HFFc6 (cell line): Measurements from ENCODE around the gene ADAMTS17. TPM values are rescaled to one million over a fixed set of nuclear protein-coding genes. Genes with fewer than 3 reads are reported as not detected.
A peak's percentile ranks its signal among the peaks of the same experiment; 100 is the strongest.

Experiments
- DNase-seq: peaks from one replicate; pipeline ENCODE4 v3.0.0-alpha.2; 2018
- H3K27ac Mint-ChIP-seq: 2 replicates; pipeline ENCODE4 v1.8.0; 2020; ENCODE audit warnings: mild to moderate bottlenecking, mixed read lengths
- H3K27me3 Mint-ChIP-seq: 2 replicates; pipeline ENCODE4 v1.8.0; 2021; ENCODE audit warnings: mild to moderate bottlenecking, moderate library complexity, mixed read lengths; ENCODE audit not compliant: insufficient read depth
- H3K36me3 Mint-ChIP-seq: 2 replicates; pipeline ENCODE4 v1.8.0; 2021; ENCODE audit warnings: low read depth, mixed read lengths
- H3K4me1 Mint-ChIP-seq: 2 replicates; pipeline ENCODE4 v1.8.0; 2020; ENCODE audit warnings: low read depth, mixed read lengths
- H3K4me3 Mint-ChIP-seq: 2 replicates; pipeline ENCODE4 v1.8.0; 2020; ENCODE audit warnings: mild to moderate bottlenecking, moderate library complexity, mixed read lengths
- H3K9me3 Mint-ChIP-seq: 2 replicates; pipeline ENCODE4 v1.8.0; 2020; ENCODE audit warnings: mild to moderate bottlenecking, mixed read lengths
- total RNA-seq, 6 experiments: library from RNA; stranded (reverse); fragmentation: NEBNext Ultra II Directional; extraction: Animal tissue kit (Norgen Biotek cat#: 25700); gene quantifications; 2 replicates in 1 of 6; 3 replicates in 5 of 6; pipeline ENCODE4 v1.2.3, GENCODE V29; 2021
- TF ChIP-seq, protein P1 (sequence below): fragments of 200-600 bp; sonication (generic); IDR thresholded peaks from 2 replicates; pipeline ENCODE4 v1.5.0; 2021; ENCODE audit warnings: antibody characterized with exemption, mild to moderate bottlenecking

ADAMTS17 gene
- total RNA-seq, 6 experiments from 2014 or later: not detected

DNA sequence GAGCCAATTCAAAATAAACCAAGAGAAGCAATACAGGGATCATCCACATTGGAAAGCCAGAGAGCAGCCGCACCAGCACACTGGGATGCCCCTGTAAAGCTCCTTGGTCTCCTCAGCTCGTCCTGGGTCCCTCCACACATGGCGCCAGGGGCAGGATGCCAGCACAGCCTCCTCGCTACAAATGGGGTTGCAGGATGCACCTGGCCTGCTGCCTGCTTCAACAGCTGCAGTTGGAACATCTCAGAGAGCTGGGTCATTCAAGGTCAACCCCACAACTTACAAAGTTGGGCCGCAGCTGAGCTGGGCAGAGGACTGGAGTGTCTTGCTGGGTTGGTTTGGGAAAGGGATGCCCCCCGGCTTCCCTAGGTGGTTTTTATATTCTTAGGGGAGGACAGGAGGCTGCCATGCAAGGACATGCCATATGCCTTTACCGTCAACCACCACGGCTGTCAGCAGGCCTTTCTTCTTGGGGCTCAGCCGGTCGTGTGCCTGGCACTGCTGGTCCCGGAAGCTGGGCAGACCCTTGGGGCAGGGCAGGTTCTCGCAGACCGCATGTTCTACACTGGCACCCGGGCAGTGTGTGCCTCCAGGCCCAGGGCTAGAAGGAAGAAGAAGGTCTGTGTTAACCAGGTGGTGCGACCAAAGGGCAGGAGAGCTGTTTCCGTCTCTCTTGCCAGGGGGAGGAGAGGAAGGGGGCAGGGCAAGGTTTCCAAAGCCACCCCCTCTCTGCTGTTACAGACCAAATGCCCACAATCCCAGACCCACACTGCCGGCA, 225.2 kb downstream of the ADAMTS17 start:
- no peak overlapping the region for H3K27ac Mint-ChIP-seq
- no peak for DNase-seq

DNA sequence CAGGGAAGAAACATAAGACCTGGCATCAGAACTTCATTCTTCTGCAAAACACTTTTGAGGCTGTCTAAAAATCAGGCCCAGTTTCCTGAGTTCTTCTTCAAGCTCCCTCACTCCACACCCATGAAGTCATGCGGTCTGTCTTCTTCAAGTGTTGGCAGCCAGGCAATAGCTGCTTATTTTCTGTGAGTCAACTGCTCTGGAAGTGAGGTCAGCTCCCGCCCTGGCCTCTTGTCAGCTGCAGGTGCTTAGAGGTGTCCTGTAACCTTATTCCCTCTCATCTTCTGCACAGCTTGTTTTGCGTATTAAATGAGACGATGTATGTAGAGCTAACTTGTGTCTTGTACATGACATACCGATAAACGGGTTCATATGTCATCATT, 226.1 kb downstream of the ADAMTS17 start:
- no peak overlapping the region for H3K4me3 Mint-ChIP-seq
- H3K36me3 Mint-ChIP-seq: no peaks in the 10 kb centered on the region
- peaks cover 51% of the 10 kb centered on the region for H3K9me3 Mint-ChIP-seq
- TF ChIP-seq, protein P1, sequence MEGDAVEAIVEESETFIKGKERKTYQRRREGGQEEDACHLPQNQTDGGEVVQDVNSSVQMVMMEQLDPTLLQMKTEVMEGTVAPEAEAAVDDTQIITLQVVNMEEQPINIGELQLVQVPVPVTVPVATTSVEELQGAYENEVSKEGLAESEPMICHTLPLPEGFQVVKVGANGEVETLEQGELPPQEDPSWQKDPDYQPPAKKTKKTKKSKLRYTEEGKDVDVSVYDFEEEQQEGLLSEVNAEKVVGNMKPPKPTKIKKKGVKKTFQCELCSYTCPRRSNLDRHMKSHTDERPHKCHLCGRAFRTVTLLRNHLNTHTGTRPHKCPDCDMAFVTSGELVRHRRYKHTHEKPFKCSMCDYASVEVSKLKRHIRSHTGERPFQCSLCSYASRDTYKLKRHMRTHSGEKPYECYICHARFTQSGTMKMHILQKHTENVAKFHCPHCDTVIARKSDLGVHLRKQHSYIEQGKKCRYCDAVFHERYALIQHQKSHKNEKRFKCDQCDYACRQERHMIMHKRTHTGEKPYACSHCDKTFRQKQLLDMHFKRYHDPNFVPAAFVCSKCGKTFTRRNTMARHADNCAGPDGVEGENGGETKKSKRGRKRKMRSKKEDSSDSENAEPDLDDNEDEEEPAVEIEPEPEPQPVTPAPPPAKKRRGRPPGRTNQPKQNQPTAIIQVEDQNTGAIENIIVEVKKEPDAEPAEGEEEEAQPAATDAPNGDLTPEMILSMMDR: no peak
- H3K27me3 Mint-ChIP-seq: peaks cover 11% of the 10 kb centered on the region
- H3K27ac Mint-ChIP-seq: no peak overlapping the region
- H3K4me1 Mint-ChIP-seq: peaks cover 16% of the 10 kb centered on the region; the same call in 1 of the 2 replicates
- DNase-seq: no peak

More for the DNA sequence above, 225.2 kb downstream of the ADAMTS17 start:
- H3K4me3 Mint-ChIP-seq: no peak overlapping the region
- peaks cover 11% of the 10 kb centered on the region for H3K27me3 Mint-ChIP-seq
- peaks cover 57% of the 10 kb centered on the region for H3K9me3 Mint-ChIP-seq
- H3K36me3 Mint-ChIP-seq: no peaks in the 10 kb centered on the region; the same call in 1 of the 2 replicates
- TF ChIP-seq, protein P1: no peak
- peaks cover 7% of the 10 kb centered on the region; the same call in 1 of the 2 replicates for H3K4me1 Mint-ChIP-seq

DNA sequence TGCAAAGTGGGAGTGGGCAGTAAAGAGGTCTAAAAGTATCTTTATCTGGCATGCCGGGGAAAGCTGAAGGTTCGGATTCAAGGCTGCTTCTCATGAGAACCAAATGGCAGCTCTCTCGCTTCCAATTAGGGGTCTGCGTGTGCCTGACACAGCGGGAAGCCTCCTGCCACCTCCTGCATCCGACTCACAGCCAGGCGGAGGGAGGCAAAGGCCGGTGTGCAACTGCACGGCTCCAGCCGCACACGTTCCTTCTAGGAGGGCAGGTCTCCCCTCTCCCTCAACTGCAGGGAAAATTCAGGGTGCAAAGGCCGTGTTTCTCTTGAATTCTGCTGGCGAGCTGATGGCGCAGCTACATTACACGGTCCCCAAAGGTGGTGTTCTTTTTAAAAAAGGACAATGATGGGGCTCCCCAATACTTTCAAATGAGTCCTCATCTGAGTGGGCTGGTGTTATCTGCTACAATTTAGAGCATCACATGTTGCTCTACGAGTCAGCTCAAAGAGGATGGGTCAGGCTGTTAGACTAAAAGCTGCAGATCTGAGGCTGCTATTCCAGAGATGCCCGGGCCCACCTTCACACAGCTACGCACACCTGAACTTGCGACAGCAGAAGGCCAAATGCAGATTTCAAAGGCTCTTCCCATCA, 226.6 kb downstream of the ADAMTS17 start:
- H3K36me3 Mint-ChIP-seq: no peaks in the 10 kb centered on the region
- peaks cover 18% of the 10 kb centered on the region; the same call in 1 of the 2 replicates for H3K4me1 Mint-ChIP-seq
- peaks cover 11% of the 10 kb centered on the region for H3K27me3 Mint-ChIP-seq
- H3K9me3 Mint-ChIP-seq: peaks cover 56% of the 10 kb centered on the region
- TF ChIP-seq, protein P1: no peak
- H3K27ac Mint-ChIP-seq: no peak overlapping the region
- H3K4me3 Mint-ChIP-seq: no peak overlapping the region
- no peak for DNase-seq

DNA sequence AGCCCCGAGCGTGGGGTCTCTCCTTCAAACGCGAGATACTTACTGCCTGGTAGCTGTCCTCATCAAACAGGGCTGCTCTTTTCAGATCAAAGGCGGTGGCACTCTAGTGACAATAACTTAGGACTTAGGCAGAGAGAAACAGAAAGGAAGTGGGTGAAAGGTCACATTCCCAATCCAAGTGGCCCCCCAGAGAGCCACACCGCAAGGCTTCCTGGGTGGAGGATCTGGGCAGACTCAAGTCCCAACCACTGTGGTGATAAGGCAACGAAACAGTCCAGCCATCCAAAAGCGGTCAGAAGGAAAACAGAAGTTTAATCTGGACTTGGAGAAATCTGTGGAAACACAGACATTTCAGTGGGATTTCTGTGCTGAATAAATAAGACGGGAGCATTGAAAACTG, 227.2 kb downstream of the ADAMTS17 start:
- Mint-ChIP-seq H3K4me3 (peak overlapping the region; percentile 58; the same call in 1 of the 2 replicates), H3K36me3 (no peaks in the 10 kb centered on the region), H3K9me3 (peaks cover 57% of the 10 kb centered on the region), H3K4me1 (peaks cover 18% of the 10 kb centered on the region; the same call in 1 of the 2 replicates), H3K27ac (no peak overlapping the region; the same call in 1 of the 2 replicates), H3K27me3 (peaks cover 11% of the 10 kb centered on the region)
- DNase-seq: no peak
- TF ChIP-seq, protein P1: no peak

DNA sequence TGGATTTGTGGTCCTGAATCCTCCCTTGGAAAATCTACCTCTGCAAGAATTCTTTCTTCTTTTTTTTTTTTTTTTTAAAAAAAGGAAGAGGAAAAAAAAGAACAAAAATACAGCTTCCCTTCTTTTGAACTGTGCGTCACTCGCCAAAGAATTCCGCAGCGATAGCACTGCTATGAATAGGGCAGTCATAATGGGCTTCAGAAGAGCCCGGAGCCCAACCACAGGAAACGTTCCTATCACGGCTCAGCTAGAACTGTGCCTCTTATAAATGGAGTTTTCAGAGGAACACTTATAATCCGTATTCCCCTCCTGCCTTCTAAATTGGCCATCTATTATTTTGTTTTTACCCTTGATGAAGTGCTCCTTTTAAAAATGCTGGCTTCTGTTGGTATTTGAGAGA, 227.7 kb downstream of the ADAMTS17 start:
- Mint-ChIP-seq H3K27me3 (peaks cover 10% of the 10 kb centered on the region), H3K36me3 (no peaks in the 10 kb centered on the region), H3K4me3 (peak overlapping the region; percentile 58; the same call in 1 of the 2 replicates), H3K27ac (no peak overlapping the region), H3K4me1 (peaks cover 18% of the 10 kb centered on the region; the same call in 1 of the 2 replicates), H3K9me3 (peaks cover 55% of the 10 kb centered on the region)
- TF ChIP-seq, protein P1: no peak
- no peak for DNase-seq
